Activated T-helper 17 cell treated with anti-CD3 and anti-CD28 coated beads, Interleukin-2, amount 50 U/mL, for 72 hours (primary cell): ENCODE measurements around the gene CPSF3. TPM values are rescaled to one million over a fixed set of nuclear protein-coding genes. Genes with fewer than 3 reads are reported as not detected.

Source experiments
- ATAC-seq: fragments of 150-1000 bp; cut with Tn5 transposase; replicated peaks from 2 replicates; pipeline ENCODE4 v1.10.0; 2021; ENCODE audit warnings: mild to moderate bottlenecking, moderate library complexity
- H3K27ac Mint-ChIP-seq: one replicate; pipeline ENCODE4 v1.8.0; 2022; ENCODE audit warnings: mixed read lengths
- H3K27me3 Mint-ChIP-seq: one replicate; pipeline ENCODE4 v1.8.0; 2022; ENCODE audit warnings: mixed read lengths
- H3K36me3 Mint-ChIP-seq: one replicate; pipeline ENCODE4 v1.8.0; 2022; ENCODE audit warnings: low read depth, mild to moderate bottlenecking, mixed read lengths
- H3K4me1 Mint-ChIP-seq: one replicate; pipeline ENCODE4 v1.8.0; 2022; ENCODE audit warnings: mixed read lengths
- H3K4me3 Mint-ChIP-seq: one replicate; pipeline ENCODE4 v1.8.0; 2022; ENCODE audit warnings: mild to moderate bottlenecking, mixed read lengths
- H3K9me3 Mint-ChIP-seq: one replicate; pipeline ENCODE4 v1.8.0; 2022; ENCODE audit warnings: mixed read lengths
- total RNA-seq, 2 donors: library from RNA; stranded (reverse); gene quantifications; one replicate each; pipeline ENCODE4 v1.2.3, GENCODE V29; 2022

CPSF3 gene
- 10 to 100 TPM; 34.5 to 53.8 TPM for total RNA-seq

DNA sequence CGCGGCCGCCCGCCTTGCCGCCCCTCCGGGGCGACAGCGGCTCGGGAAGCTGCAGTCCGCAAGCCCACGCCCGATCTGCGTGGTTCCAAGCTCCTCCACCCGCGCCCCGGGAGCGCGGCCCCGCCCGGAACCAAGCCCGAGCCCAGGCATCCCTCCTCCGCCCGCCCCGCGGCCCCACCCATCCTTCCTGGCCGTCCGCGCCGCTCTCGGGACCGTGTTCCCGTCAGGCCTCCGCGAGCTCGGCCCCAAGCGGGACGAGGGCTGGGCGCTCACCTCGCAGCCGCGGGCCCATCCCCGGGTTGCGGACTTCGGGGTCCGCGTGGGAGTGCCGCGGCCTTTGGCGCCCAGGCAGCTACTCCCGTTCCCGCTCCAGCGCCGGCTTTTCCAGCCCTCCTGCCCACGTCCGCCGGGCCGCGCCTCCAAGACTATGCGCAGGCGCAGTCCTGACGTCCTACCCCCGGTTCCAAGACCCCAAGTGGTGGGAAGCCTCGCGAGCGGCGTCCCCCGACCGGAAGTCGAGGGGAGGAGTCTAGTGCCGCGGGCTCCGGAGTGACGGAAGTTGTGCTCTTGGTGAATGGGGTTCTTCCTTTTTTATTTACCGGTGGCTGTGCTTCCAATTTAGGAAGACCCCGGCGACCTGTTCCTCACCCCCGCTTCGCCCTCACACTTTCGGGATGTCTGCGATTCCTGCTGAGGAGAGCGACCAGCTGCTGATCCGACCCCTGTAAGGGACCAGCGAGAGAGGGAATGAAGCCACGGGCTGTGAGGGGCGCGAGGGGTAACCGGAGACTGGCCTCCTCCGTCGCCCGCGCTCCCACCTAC is at the start of gene CPSF3, which contains the start of gene ITGB1BP1:
Gene CPSF3, plus strand, starts transcription at position 555 of the 822 bp plus-strand sequence. Its CDS starts 120 bp downstream, at position 675.
Gene ITGB1BP1, minus strand, starts transcription at position 429 of the 822 bp plus-strand sequence. CDS start 4,831 bp downstream, outside the sequence.
- H3K36me3 Mint-ChIP-seq: peaks cover 51% of the 10 kb centered on the region
- no peaks in the 10 kb centered on the region for H3K27me3 Mint-ChIP-seq
- peaks cover 28% of the 10 kb centered on the region for H3K4me1 Mint-ChIP-seq
- H3K4me3 Mint-ChIP-seq: no peak within 1 kb of the TSS
- peak; percentile 88 for ATAC-seq
- H3K9me3 Mint-ChIP-seq: no peaks in the 10 kb centered on the region
- H3K27ac Mint-ChIP-seq: no peak within 1 kb of the TSS

DNA sequence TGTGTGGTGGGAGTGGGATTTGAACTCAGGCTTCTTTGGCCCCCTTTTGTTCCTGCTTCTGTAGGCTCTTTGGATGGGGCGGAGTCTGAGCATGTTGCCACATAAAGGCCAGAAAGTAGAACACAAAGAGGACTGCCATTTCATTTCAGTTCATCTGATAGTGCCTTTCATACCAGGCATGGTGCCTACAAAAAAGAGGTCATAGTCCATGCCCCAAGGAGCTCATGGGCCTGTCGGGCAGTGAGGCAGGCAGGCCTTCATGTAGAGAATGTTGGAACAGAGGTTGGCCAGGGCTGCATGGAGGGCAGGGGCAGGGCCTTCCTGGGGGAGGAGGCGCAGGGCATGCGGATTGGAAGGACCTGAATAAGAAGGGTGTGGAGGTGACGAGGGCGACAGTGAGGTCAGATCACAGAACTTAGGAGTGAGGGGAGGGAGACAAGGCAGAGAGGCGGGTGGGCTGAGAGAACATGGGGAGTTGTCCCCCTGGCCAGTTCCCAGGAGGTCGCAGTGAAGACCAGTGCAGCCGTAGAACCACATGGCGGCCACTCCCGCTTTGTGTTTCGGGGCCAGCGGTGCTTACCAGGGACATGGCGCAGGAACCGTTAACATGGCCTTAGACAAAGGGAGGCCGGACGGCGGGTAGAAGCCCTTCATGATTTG is 49.3 kb upstream of the CPSF3 start:
- no peak overlapping the region for H3K4me3 Mint-ChIP-seq
- peaks cover 19% of the 10 kb centered on the region for H3K27me3 Mint-ChIP-seq
- no peak overlapping the region for H3K27ac Mint-ChIP-seq
- no peak for ATAC-seq
- no peaks in the 10 kb centered on the region for H3K9me3 Mint-ChIP-seq
- H3K36me3 Mint-ChIP-seq: no peaks in the 10 kb centered on the region
- peaks cover 6% of the 10 kb centered on the region for H3K4me1 Mint-ChIP-seq

DNA sequence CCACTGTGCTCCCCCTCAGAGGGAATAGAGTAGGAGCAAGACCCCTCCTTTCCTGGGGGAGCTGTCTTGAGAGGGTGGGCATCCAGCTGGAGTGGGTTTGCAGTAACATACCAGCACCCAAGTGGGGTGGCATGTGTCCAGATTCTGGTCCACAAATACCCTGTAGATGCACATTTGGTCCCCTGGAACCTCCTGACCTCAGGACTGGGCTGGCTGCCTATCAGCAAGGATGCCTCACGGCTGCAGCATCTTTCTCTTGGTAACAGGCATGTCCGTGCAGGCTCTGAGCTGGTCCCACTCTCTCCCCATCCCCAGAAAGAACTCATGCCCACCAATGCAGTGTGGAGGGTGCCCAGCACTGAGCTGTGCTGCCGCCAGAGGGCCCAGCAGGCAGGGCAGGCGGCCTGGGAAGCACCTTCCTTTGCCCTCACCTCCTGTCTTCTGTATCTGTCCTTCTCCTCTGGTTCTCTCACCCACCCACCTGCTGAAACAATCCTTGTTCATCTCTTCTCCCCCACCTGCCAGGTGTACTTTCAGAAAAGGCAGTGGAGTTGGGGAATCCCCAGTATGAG is 47.5 kb upstream of the CPSF3 start:
- Mint-ChIP-seq H3K27me3 (peaks cover 11% of the 10 kb centered on the region), H3K4me3 (no peak overlapping the region), H3K4me1 (peaks cover 5% of the 10 kb centered on the region), H3K36me3 (no peaks in the 10 kb centered on the region), H3K27ac (no peak overlapping the region), H3K9me3 (no peaks in the 10 kb centered on the region)
- ATAC-seq: no peak

DNA sequence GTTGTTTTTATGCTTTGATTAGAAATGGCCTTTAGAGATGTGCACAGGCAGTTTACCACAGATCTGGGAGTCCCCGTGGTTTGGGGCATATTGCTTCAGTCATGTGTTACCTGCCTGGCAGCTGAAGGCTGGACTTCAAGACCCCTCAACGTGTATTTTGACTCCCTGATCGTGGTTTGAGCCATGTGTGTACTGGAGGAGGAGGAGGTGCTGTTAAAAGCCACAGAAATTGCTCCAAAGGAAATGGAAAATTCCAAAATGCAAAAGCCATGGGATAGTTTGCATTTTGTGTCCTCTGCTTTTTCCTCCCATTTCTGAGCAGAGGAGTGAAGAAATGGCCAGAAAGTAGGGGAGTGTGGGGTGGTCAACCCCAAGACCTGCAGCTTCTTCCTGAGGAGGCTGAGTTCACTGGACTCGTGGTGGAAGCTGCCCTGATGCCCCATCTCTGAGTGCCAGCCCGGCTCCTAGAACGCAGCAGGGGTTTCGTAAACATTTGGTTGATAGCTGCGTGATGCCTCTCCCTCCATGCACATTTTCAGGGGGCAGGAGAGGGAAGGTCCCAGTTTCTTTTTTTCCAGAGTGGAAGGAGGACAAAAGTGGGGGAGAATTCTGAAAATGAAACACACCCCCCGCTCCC is 45.9 kb upstream of the CPSF3 start:
- H3K4me1 Mint-ChIP-seq: no peaks in the 10 kb centered on the region
- H3K9me3 Mint-ChIP-seq: no peaks in the 10 kb centered on the region
- H3K27me3 Mint-ChIP-seq: peaks cover 7% of the 10 kb centered on the region
- ATAC-seq: no peak
- no peak overlapping the region for H3K27ac Mint-ChIP-seq
- H3K36me3 Mint-ChIP-seq: no peaks in the 10 kb centered on the region
- no peak overlapping the region for H3K4me3 Mint-ChIP-seq

DNA sequence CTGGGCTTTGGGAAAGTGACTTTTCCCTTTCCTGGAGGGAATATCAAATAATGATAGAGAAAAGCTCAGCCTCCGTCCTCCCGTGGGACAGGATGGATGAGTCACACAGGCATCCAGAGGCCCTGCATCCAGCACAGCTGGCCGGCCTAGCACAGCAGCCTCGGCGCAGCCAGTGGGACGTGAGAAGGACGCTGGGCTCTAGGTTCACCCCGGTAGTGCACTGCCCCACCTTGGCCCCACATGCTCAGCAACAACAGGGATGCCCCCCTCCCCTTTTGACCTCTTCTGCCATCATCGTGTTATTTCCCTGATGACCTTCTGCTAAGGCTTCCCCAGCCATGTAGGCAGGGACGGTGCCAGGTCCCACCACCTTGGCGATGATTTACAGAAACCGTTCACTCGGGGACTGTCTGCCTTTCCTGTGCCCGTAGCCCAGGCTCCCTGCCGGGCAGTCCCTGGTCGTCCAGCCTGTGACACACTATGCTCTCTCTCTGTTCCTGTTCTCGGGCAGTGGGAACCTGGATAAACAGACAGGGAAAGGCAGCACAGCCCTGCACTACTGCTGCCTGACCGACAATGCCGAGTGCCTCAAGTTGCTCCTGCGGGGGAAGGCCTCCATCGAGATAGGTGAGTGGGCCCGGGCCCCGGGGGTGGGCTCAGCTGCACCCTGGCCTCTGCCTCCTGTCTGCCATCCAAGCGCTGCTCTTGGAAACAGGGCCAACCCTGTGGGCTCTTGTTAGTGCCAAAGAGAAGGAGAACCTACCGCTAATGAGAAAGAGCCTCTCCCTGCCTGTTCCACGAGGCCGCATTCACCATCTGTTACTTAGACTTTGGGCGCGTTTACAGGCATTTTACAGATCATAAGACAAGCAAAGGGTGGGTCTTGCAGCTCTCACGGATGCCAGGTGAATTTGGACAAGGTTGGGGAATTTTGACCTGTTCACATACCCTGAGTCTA is 44.7 kb upstream of the CPSF3 start:
- Mint-ChIP-seq H3K4me3 (no peak overlapping the region), H3K27me3 (peaks cover 7% of the 10 kb centered on the region), H3K4me1 (no peaks in the 10 kb centered on the region), H3K9me3 (no peaks in the 10 kb centered on the region), H3K36me3 (no peaks in the 10 kb centered on the region), H3K27ac (no peak overlapping the region)
- ATAC-seq: no peak

DNA sequence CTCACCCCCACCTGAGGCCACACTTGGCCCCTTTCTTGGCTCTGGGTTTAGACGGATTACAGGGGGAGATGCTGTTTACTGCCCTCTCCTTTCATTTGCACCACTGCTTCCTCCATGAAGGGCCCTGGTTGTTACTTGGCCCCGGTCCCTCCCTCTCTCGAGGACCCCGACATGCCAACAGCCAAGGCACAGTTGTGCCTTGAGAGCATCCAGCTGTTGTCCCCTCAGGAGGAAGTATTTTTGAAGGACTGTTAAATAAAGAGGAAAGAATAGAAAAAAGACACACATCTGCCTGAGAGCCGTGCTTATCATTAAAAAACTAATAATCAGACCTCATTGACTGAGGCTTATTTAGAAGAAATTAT is 44.1 kb upstream of the CPSF3 start:
- Mint-ChIP-seq H3K36me3 (no peaks in the 10 kb centered on the region), H3K27ac (no peak overlapping the region), H3K4me3 (no peak overlapping the region), H3K9me3 (no peaks in the 10 kb centered on the region), H3K4me1 (no peaks in the 10 kb centered on the region), H3K27me3 (peaks cover 4% of the 10 kb centered on the region)
- ATAC-seq: no peak

DNA sequence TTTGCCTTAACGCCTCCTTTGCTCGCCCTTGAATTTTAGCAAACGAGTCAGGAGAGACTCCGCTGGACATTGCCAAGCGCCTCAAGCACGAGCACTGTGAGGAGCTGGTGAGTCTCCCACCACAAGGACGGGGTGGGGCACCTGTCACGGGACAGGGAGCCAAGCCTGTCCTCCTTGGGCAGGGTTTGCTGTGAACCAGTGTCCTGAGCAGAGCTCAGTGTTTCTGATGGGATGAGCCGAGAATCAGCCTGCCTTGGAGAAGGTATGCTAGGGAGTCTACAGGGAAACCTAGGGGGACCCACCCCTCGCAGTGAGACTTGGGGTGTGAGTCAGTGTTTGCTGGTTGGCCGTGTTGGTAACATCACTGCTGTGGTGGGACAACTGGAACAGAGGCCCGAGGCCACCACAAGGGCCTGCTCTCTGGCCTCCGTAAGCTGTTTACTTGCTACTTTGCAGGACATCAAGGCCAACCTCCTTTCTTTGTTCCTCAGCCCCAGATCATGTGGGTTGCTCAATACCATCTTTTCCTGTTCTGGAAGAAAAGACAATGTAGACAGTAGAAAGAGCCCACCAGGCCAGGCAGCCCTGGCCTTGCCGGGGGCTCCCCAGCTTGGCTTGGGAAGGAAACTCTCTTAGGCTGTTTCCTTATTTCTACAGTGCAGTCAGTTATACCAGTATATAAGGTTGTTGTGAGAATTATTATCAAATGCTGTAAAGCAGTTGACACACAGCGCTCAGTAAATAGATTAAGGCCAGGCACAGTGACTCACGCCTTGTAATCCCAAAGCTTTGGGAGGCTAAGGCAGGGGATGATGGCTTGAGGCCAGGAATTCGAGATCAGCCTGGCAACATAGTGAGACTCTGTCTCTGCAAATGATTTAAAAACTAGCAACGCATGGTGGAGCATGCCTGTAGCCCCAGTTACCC is 42.5 kb upstream of the CPSF3 start:
- H3K27ac Mint-ChIP-seq: no peak overlapping the region
- peaks cover 4% of the 10 kb centered on the region for H3K27me3 Mint-ChIP-seq
- H3K36me3 Mint-ChIP-seq: no peaks in the 10 kb centered on the region
- no peaks in the 10 kb centered on the region for H3K9me3 Mint-ChIP-seq
- H3K4me3 Mint-ChIP-seq: no peak overlapping the region
- ATAC-seq: no peak
- H3K4me1 Mint-ChIP-seq: no peaks in the 10 kb centered on the region

DNA sequence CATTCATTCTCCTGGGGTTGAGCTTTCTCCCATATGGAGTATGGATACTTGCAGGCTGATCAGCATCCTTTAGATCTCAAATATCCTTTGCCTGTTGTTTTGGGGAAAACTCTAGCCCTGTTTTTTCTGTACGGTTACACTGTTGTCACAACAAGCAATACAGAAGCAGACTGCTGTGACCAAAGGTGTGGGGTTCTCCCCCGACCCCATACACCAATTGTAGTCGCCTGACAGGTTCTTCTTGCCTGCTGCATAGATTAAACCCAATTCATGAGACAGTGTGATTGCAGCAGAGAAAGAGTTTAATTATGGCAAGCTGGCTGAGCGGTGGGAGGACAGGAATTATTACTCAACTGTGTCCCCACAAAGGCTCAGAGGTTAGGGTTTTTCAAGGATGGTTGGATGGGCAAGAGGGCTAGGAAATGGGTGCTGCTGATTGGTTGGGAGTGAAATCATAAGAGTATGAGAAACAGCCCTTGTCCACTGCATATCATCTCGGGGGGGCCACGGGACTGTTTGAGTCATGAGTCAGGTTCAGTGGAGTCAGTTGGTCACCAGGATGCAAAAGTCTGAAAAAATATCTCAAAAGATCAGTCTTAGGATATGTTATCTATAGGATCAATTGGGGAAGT is 40.7 kb upstream of the CPSF3 start:
- no peaks in the 10 kb centered on the region for H3K36me3 Mint-ChIP-seq
- H3K27me3 Mint-ChIP-seq: no peaks in the 10 kb centered on the region
- no peaks in the 10 kb centered on the region for H3K9me3 Mint-ChIP-seq
- H3K4me3 Mint-ChIP-seq: no peak overlapping the region
- H3K4me1 Mint-ChIP-seq: no peaks in the 10 kb centered on the region
- no peak overlapping the region for H3K27ac Mint-ChIP-seq
- no peak for ATAC-seq

DNA sequence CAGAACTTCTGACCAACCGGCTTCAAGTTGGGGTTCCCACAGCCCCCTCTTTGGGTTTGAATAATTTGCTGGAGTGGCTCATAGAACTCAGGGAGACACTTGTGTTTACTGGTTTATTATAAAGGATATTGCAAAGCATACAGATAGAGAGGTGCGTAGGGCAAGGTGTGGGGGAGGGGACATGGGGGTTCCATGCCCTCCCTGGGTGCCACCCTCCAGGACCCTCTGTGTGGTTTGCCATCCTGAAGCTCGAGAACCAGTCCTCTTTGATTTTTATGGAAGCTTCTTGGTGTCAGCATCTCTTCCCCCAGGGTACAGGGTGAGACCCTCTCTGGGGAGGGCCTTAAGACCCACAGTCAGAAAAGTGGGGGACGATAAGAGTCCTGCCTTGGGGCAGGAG is 38.9 kb upstream of the CPSF3 start:
- no peak for ATAC-seq
- no peak overlapping the region for H3K4me3 Mint-ChIP-seq
- H3K27me3 Mint-ChIP-seq: no peaks in the 10 kb centered on the region
- H3K36me3 Mint-ChIP-seq: no peaks in the 10 kb centered on the region
- H3K27ac Mint-ChIP-seq: no peak overlapping the region
- H3K4me1 Mint-ChIP-seq: no peaks in the 10 kb centered on the region
- no peaks in the 10 kb centered on the region for H3K9me3 Mint-ChIP-seq

DNA sequence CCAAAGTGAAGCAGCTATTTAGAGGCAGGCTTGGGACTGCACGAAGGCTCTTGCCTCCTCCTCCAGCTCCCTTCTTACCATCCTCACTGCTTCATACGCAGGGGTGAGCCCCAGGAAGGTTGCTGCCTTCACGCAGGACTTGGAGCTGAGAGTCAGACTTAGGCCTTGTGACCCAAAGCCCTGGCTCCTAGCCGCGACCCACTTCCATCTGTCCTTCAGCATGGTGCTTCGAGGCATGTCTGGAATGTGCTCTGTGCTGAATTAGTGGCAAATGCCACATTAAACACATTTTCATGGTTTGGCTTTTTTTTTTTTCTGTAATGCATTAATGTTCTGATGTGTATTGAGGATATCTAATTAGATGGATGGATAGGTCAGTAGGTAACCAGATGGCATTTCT is 37.6 kb upstream of the CPSF3 start:
- no peak for ATAC-seq
- H3K36me3 Mint-ChIP-seq: no peaks in the 10 kb centered on the region
- no peaks in the 10 kb centered on the region for H3K4me1 Mint-ChIP-seq
- H3K9me3 Mint-ChIP-seq: no peaks in the 10 kb centered on the region
- H3K27me3 Mint-ChIP-seq: no peaks in the 10 kb centered on the region
- H3K27ac Mint-ChIP-seq: no peak overlapping the region
- no peak overlapping the region for H3K4me3 Mint-ChIP-seq

DNA sequence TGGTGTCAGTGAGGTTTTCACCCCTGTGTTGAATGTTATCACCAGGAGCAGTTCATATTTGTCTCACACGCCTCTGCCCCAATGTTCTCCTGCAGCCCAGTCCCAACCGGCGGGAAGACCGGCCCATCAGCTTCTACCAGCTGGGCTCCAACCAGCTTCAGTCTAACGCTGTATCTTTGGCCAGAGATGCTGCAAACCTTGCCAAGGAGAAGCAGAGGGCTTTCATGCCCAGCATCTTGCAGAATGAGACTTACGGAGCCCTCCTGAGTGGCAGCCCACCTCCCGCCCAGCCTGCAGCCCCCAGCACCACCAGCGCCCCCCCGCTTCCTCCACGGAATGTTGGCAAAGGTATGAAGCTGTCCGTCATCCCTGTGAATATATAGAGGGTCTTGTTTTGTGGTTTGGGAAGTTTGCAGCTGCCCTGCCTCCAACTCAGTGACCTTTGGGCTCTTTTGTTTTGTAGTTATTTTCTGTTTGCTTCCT is 35.2 kb upstream of the CPSF3 start:
- no peak for ATAC-seq
- H3K27me3 Mint-ChIP-seq: no peaks in the 10 kb centered on the region
- no peak overlapping the region for H3K27ac Mint-ChIP-seq
- no peaks in the 10 kb centered on the region for H3K9me3 Mint-ChIP-seq
- H3K4me1 Mint-ChIP-seq: no peaks in the 10 kb centered on the region
- no peak overlapping the region for H3K4me3 Mint-ChIP-seq
- no peaks in the 10 kb centered on the region for H3K36me3 Mint-ChIP-seq

DNA sequence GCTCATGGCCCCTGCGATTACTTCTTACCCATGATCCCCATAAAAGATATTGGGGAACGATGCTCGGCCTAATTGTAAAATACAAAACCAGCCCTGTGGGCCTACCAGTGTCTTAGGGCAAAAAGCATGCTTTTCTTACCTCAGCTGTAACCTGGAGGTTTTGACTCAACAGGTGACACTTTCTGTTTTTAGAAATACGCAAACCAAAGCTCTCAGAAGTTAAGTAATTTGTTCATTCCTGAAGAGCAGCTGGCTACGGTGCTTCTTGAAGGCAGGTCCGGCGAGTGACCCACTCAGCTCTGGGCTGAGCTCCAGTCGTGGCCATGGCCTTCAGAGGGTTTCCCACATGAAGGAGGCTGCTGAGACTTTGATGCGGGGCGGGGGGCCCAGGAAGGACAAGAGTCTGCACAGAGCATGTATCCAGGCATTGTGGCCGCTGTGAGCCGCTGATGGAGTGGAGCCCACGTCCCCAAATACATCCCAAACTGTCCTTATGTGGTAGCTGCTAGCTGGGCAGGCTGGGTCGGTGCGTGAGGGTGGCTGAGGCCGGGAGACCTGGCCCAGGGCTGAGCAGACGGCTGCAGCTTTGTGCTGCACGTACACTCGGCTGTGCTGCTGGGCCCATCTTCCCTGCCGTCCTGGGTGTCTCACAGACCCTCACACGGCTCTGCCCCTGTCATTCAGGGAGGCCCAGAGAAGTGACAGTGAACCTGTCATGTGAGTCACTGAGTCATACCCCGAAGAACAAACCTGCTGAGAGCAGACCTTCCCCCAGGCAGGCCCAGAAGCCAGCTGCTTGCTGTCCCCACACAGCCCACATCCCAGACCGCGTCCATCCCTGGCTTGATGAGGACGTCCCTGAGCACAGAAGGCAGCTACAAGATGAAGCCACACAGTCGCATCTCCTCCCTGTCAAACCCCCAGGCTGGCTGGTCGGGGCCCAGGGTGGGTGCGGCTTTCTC is 34.2 kb upstream of the CPSF3 start:
- H3K36me3 Mint-ChIP-seq: no peaks in the 10 kb centered on the region
- H3K27me3 Mint-ChIP-seq: no peaks in the 10 kb centered on the region
- H3K9me3 Mint-ChIP-seq: no peaks in the 10 kb centered on the region
- H3K4me1 Mint-ChIP-seq: no peaks in the 10 kb centered on the region
- H3K27ac Mint-ChIP-seq: no peak overlapping the region
- ATAC-seq: no peak
- H3K4me3 Mint-ChIP-seq: no peak overlapping the region
